GM18519 (cell line): ENCODE measurements around the gene LRCH1.
A peak's percentile ranks its signal among the peaks of the same experiment; 100 is the strongest.
"Not testable (repeated sequence)": the region's sequence is repeated elsewhere in the genome, so short reads cannot be mapped to it uniquely, and the experiment has no call there.

Experiments used
- ATAC-seq: cut with Tn5 transposase; IDR thresholded peaks from one replicate; pipeline ENCODE4 v1.9.1; 2021; ENCODE audit warnings: mild to moderate bottlenecking, moderate library complexity; ENCODE audit not compliant: unreplicated experiment, low FRiP score

Gene LRCH1, protein sequence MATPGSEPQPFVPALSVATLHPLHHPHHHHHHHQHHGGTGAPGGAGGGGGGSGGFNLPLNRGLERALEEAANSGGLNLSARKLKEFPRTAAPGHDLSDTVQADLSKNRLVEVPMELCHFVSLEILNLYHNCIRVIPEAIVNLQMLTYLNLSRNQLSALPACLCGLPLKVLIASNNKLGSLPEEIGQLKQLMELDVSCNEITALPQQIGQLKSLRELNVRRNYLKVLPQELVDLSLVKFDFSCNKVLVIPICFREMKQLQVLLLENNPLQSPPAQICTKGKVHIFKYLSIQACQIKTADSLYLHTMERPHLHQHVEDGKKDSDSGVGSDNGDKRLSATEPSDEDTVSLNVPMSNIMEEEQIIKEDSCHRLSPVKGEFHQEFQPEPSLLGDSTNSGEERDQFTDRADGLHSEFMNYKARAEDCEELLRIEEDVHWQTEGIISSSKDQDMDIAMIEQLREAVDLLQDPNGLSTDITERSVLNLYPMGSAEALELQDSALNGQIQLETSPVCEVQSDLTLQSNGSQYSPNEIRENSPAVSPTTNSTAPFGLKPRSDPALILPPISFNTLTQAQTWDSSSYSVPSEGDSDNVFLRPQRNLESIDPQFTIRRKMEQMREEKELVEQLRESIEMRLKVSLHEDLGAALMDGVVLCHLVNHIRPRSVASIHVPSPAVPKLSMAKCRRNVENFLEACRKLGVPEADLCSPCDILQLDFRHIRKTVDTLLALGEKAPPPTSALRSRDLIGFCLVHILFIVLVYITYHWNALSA

DNA sequence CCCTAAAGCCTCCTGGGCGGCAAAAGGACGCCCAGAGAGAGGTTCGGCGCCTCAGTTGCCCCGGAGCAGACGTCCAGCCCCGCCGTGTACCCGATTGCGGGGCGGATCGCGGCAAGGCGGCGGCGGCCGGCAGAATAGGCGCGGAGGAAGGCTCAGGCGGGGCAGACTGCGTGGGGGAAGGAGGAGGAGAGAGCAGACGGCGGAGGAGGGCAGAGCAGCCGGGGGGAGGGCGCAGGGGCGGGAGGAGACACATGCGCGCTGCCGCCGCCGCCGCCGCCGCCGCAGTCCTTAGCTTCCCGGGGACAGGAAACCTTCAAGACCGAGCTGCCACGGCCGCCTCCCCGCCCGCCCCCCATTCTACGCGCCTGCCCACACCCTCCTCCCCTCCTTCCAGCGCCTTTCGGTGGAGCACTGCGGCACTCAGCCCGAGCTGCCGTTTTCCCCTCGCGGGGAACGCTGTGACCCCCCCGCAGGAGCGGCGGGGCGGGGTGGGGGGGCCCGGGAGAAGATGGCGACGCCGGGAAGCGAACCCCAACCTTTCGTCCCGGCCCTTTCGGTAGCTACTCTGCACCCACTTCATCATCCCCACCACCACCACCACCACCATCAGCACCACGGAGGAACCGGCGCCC lies at the start of gene LRCH1:
TSS of gene LRCH1 (plus strand) at position 282 of the 632 bp plus-strand sequence. CDS start at position 509, 227 bp downstream.
- ATAC-seq, result peak; percentile 33

DNA sequence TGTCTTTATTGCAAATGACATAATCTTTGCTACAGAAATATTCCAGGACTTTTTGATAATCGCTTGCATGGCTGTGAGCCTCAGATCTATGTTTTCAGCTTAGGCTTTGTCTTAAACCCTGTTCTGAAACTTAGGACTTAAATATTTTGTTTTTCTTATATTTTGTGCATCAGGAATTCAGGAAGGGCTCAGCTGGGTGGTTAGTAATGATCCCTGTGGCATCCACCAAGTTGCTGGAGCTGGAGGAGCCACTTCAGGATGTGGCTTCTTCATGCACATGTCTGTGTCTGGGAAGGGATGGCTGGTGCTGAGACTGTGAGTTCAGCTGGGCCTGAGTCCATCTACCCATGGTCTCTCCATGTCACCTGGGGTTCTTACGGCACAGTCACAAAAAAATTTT lies 48.9 kb upstream of the LRCH1 start:
- ATAC-seq, result no peak

DNA sequence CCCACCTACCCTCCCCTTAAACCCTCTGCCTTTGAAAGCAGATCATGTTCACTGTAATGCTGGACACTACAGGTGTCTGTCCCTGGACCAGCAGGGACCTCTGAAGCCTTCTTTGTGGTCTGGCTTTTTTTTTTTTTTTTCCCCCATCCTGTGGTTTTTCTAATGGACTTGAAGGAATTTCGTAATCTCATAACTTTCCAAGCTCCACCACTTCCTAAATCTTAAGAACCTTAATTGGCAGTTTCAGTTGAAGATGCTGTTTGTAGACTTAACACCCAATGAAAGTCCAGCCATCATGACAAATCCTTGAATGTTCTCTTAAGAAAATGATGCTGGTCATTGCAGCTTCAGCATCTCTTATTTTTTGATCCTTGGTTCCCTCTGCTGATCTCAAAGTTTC lies 45.0 kb upstream of the LRCH1 start:
- ATAC-seq, result no peak

DNA sequence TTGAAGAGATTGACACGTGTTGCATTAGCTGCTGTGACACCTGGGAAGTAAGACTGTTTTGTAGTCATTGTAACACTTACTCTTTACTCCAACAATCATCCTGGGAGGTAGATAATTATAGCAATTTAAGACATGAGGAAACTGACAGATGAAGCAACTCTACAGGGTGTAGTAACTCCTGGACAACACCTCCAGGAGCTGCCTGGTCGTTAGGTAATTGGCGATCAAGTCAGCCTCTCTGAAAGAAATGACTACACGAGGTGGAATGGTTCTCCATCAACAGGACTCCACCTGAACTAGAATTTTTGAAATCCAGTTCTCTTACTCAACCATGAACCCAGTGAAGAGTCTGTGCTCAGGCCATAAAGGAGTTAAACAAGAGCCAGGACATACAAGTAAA lies 43.0 kb upstream of the LRCH1 start:
- ATAC-seq, result no peak

DNA sequence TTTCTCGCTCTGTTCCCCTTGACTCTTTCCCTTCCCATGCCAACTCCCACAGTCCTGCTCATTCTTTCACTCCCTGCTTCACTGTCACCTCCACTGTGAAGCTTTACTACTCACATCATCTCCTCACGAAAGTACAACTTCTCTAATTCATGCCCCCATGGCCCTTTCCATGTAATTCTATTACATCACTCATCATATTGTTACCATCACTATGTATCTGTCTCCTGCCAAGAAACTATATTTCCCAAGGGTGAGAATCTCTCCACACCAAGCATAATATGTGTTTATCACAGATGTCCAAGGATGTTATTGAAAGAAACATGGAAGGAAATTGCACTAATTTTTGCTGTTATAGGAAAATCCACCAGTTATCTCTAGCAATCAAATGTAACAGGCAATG lies 37.2 kb upstream of the LRCH1 start:
- no peak for ATAC-seq

DNA sequence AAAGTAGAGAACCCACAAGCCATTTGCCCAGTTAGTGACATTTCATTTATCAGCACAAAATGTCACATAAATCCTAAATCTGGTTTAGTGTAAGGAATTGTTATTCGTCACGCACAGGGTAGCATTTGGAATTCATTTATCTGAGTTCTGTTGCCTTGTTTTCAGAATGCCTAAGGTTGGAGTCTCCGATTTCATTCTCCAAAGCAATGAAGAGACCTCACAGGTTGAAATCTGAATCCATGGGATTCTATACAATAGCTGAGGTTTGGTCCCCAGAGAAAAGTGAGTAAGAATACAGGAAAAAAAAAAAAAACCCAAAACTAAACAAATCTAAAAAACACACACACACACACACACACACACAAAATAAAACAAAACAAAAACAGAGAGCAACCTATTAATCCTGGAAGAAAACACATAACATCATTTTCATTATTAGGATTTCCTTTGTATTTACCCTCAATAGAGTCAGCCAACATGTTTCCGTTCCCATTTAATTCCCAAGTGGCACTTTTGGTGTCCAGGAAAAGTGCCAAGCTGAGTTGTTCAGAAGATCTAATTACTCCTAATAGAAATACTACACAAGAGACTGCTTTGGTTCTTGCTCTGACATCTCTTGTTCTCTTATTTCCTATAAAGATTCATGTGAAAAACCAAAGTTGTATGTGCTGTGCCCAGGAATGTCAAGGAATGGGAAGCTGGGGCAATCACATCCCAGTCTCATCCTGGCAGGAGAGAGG lies 36.2 kb upstream of the LRCH1 start:
- no peak for ATAC-seq

DNA sequence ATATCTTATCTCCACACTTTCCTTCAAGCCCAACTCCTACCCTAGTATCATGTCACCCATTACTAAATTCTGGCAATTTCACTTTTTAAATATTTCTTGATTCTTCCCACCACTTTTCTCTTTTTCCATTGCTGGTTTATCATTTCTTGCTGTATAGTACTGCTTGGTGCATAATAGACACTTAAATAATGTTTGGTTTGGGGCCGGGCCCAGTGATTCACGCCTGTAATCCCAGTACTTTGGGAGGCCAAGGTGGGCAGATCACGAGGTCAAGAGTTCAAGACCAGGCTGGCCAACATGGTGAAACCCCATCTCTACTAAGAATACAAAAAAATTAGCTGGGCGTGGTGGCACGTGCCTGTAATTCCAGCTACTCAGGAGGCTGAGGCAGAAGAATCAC lies 35.2 kb upstream of the LRCH1 start:
- not testable (repeated sequence) for ATAC-seq

DNA sequence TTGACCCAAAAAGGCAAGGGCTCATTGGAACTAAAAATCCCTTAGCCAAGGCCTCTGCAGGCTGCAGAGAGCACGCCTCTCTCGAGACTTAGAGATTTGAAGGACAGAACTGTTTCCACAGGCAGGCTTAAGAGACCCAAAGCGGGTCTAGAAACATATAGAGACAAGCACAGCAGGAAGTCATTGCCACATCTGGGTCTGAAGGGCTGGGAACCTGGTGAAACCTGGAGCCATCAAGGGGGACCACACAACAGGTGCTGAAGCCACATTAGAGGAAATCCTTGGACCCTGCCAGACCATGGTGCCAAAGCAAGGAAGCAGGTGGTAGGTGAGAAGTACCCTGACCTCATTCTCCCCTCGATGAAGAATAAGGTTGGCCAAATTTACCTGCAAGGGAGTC lies 33.8 kb upstream of the LRCH1 start:
- no peak for ATAC-seq

DNA sequence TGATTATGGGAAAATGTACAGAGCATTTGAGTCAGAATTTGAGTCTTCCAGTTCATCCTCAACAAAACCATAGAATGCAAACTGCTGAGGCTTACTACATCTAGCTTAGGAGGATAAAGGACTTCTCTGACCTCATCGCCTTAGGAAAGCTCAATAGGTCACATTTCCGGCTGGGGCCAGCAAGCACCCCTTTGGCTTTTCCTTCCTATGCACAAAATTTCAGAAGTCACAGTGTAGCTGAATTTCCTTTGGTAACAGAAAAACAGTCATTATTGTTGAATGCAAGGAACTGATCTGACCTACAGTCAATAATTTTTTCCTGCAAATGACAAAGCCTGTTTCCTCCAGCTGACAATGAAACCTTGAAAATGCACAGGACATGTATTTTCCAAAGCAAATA lies 32.8 kb upstream of the LRCH1 start:
- ATAC-seq, result no peak

DNA sequence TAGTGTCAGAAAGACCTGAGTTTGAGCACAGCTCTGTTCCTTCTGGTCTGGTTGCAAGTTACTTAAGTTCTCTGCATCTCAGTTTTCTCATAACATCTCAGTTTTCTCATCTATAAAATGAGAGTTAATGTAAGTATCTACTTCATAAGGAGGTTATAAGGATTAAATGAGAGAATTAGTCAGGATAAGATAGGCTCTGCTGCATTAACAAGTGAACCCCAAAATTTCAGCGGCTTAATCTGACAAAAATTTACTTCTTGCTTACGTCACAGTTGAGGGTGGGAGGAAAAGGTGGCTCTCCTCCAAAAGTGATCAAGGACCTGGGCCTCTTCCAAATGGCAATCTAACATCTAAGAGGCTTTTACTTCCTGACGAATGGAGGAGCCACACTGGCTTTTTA lies 31.5 kb upstream of the LRCH1 start:
- ATAC-seq, result no peak

DNA sequence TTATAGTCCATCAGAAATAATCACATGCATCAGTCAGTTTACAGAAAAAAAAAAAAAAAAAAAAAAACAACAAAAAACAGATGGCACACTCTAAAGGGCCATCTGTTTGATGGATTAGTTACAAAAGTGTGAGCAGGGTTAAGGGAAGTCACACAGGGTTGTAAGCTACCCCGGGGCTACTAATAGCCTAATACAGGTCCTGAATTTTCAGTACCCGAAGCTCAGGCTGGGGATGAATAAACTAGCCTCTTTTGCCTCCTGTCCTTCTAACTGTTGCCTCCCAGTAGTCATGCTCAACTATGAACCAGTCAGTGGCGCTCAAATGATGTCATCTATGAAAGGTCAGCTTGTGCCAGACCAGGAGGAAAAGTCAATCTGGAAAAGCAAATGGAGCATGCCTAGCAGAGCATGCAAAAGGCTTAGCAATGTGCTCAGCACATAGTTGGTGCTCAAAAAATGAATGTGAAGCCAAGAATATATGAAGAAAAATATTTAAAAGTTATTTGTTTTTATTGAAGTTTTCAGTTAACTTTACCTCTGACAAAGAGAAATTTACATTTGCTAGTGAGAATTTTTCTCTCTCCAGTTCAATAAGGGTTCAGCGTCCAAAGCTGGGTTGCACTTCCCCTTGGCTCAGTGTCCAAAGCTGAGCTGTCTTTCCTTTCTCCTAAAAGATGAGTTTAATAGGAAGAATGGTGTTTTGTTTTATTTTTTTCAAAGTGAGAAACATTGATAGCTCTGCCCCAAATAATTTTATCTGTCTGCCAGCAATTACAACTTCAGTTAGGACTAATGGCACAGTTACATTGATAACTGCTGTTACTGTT lies 30.8 kb upstream of the LRCH1 start:
- ATAC-seq, result no peak

DNA sequence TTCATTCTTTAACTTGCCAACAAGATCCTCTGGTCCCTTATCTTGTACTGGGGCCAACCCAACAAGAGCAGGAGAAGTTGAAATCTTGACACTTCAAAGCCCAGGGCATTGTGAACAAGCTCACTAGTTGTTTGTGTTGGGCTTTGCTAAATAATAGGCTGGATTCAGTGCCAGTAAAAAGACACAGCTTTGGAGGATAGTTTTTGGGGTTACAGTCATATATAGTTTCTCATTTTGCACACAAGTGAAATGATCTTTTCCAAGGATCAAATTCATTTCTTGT lies 30.3 kb upstream of the LRCH1 start:
- no peak for ATAC-seq

DNA sequence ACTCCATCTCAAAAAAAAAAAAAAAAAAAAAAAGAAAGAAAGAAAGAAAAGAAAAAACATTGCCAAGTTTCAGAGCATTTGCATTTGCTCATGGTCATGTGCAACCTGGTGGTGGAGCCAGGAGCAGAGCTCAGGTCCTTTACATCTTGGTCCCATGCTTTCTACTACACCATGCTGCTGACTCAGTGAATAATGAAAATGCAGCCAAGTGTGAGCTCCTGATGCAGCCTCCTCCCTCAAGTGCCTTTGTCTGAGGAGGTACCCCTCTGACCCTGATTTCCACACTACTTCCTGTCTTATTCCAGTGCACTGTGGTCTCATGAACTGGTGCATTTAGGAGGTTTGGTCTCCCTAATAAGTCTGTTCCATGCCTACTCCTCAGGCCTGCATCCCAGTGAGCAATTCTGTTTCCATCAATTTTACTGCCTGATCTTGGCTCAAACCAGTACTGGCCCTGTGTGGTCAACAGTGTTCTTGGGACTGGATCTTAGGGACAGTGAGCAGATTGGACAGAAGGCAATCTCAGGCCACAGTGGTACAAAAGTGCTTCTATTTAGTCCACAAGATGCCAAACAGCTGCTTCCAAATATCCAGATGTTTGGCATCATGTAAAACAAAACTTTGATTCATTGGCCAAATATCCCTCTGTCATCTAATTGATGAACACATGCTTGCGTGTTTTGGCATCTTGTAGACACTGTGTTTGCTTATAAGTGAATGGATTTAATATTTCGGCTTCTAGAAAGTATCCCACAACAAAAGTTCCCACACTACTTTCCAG lies 28.8 kb upstream of the LRCH1 start:
- no peak for ATAC-seq

DNA sequence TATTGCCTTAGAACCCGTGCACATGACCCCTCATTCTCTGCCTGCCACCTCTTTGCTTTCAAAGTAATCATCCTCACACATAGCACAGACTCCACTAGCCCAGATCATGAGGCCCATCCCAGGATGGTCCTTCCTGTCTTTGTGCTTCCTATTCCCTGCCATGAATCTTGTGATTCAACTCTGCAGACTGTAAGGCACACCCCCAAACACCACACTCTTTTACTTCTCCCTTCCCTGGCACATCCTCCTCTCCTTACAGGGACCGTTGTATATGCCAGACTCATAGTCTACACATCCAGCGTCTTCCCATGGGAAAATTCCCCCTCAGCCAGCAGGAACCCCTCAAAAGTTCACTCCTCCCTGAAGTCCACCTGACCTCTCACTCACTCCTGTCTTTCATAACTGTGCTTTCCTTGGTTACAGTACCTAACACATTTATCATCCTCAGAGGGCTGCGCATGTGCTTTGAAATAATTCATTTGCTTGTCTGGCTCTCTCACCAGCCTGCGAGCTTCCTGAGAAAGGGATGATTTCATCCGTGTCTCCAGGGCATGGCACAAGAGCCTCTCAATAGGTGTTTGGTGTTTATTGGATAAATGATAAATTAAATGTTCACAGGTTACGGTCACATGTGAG lies 26.8 kb upstream of the LRCH1 start:
- no peak for ATAC-seq

DNA sequence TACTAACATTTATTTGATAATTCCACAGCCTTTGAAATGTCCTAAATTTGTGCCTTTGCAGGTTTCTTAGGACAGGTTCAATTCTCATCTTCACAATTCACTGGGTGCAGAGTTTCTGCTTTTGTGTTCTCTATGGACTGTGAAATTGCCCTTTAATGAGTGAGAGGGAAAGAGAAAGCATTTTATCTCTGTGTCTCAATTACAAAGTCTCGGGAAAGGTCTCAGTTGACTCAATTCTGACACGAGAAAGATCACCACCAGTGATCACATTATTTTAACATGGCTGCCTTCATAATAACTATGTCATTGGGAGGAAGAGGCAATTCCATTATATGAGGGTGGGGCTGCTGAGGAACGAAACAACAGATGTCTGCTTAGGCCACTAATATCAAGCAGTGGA lies 26.2 kb upstream of the LRCH1 start:
- no peak for ATAC-seq

DNA sequence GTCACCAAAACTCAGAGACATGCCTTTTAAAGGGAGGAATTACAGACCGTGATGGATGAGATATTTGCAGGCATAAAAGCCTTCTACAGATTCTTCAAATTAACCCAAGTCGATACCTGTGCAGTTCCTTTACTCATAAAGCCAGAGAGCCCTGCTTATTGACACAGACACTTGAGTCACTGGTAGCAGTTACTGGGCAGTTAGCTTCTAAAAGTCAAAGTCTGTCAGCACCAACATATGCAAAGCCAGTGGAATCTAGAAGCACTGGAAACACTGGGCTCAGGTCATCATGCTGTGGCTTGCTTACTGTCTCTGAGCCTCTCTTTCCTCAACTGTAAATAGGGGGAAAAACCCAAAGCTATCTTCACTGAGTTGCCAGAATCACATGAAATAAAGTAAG lies 25.7 kb upstream of the LRCH1 start:
- no peak for ATAC-seq

DNA sequence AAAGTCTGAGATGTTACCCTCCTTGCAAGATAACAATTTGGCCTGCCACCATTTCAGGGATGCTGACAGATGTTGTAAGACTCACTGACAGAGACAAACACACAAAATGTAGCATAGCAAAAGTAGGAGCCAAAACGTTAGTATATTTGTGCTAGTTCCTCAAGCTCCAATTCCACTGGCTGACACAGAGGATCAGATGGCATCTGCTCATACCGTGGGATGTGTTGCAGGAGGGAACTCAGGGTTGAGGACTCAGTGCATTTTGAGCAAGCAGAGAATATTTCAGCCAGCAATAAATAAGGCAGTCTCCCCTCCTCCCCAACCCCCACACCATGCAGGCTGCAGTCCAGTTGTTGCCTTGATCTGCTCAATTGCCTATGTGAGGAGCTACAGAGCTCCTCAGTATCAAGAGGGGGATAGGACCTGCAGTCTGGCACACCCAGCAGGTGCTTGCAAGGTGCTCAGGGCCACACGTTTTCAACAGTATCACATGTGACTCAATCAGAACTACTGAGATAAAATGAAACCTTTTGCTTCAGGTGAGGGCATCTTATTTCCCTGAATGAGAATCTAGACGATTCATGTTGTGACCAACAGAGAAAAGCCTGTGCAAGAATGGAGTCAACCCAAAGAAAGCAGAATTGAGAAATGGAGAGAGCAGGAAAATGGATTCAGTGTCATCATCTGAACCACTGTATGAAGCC lies 23.6 kb upstream of the LRCH1 start:
- no peak for ATAC-seq
